Right lobe of liver (tissue), 6 donors: ENCODE data around the gene TMEM106C. TPM values are rescaled to one million over a fixed set of nuclear protein-coding genes. Genes with fewer than 3 reads are reported as not detected.

ENCODE experiments used
- ATAC-seq, 4 donors: fragments of 200-7000 bp; cut with Tn5 transposase; one replicate each; pipeline ENCODE4 v1.9.1; 2020; ENCODE audit warnings: mild to moderate bottlenecking in 4 of 4, moderate library complexity in 4 of 4
- DNase-seq, 3 donors: peaks; one replicate each; pipeline ENCODE4 v3.0.0-alpha.2; 2020
- H3K27ac ChIP-seq, 3 donors: fragments of 200-600 bp; one replicate each; pipeline ENCODE4 v1.8.0; 2022
- H3K27me3 ChIP-seq, 2 donors: fragments of 200-600 bp; one replicate each; pipeline ENCODE4 v1.8.0; 2022
- H3K36me3 ChIP-seq, 4 donors: fragments of 200-600 bp; sonication (generic) in 1 of 4; one replicate each; pipeline versions ENCODE4 v1.5.1 to v1.8.0; 2017 to 2022; ENCODE audit warnings: control low read depth in 1 of 4
- H3K4me1 ChIP-seq, 4 donors: fragments of 200-600 bp; sonication (generic) in 1 of 4; one replicate each; pipeline versions ENCODE4 v1.5.1 to v1.8.0; 2017 to 2022; ENCODE audit warnings: control low read depth in 1 of 4
- H3K4me3 ChIP-seq, 3 donors: fragments of 200-600 bp; one replicate each; pipeline ENCODE4 v1.8.0; 2022
- H3K9me3 ChIP-seq, 4 donors: fragments of 200-600 bp; sonication (generic) in 1 of 4; one replicate each; pipeline versions ENCODE4 v1.5.1 to v1.8.0; 2017 to 2022; ENCODE audit warnings: control low read depth in 1 of 4
- CTCF ChIP-seq, 4 donors: fragments of 200-600 bp in 3 of 4; fragments of 450-650 bp in 1 of 4; IDR thresholded peaks; one replicate each; pipeline versions ENCODE4 v1.5.1 to v1.8.0; 2016 to 2022; ENCODE audit warnings: antibody characterized with exemption in 4 of 4, mild to moderate bottlenecking in 2 of 4
- POLR2A ChIP-seq: fragments of 450-650 bp; IDR thresholded peaks from one replicate; pipeline ENCODE4 v1.6.1; 2017; ENCODE audit warnings: antibody characterized with exemption, mild to moderate bottlenecking
- WGBS: methylation state at CpG from one replicate; pipeline ENCODE4 v1.1.6; 2018; ENCODE audit warnings: low coverage, low lambda C conversion rate; ENCODE audit not compliant: insufficient coverage; ENCODE audit errors: missing lambda C conversion rate; 5-methylcytosine and 5-hydroxymethylcytosine counted together
- intact Hi-C, 2 donors: fragments of 100-400 bp; cut with DNase I; formaldehyde crosslinking; loops; one replicate each; pipeline versions ENCODE4 v1.11.2 to v1.14.1; 2022
- total RNA-seq, 6 experiments: library from RNA; depleted of rRNA in 2 of 6; stranded (reverse); fragments of >200 nt in 2 of 6; fragmentation: NEBNext Ultra II Directional in 3 of 6; extraction: Animal tissue kit (Norgen Biotek cat#: 25700) in 3 of 6; gene quantifications; one replicate each; pipeline versions ENCODE4 v1.1.0 to v1.2.4, GENCODE V29; 2016 to 2023
- donor health status: DM: no; HTN: yes; CAD: no.
- donor health status: DM: no; HTN: no; CAD: no.
- donor health status: DM: no; HTN: no; CAD: no.
- donor health status: DM: no; HTN: yes; CAD: no.
- donor health status: DM: no; HTN: yes; CAD: no.

Gene TMEM106C
- total RNA-seq, 6 experiments from 2014 or later: 13.8 to 55.6 (median 34.7) TPM

- intact Hi-C loops: no loop called here
- Histone ChIP-seq H3K9me3 (no peaks in the 10 kb centered on the region), H3K27ac (no peak overlapping the region), H3K36me3 (no peaks in the 10 kb centered on the region), H3K27me3 (peaks cover 0 to 6% of the 10 kb centered on the region in 2 donors), H3K4me1 (peaks cover 0 to 12% (median 0%) of the 10 kb centered on the region in 4 donors), H3K4me3 (no peak overlapping the region)
- no peak for DNase-seq
- ATAC-seq: no peak
- WGBS: 33% methylated on average over 1 of the region's 1 CpG
- no peak for TF ChIP-seq POLR2A
Measured at GRCh38 chr12:48009471-48009870, 46.1 kb downstream of the TMEM106C start.

- no peaks in the 10 kb centered on the region for H3K27me3 ChIP-seq
- ATAC-seq (peak in 1 of 4 donors; percentile 42), DNase-seq (no peak)
- H3K27ac ChIP-seq: no peak overlapping the region
- WGBS: 50% methylated on average over 3 of the region's 7 CpGs
- intact Hi-C loops: no loop called here
- H3K4me1 ChIP-seq: peaks cover 0 to 8% (median 0%) of the 10 kb centered on the region in 4 donors
- H3K4me3 ChIP-seq: no peak overlapping the region
- TF ChIP-seq POLR2A (no peak), CTCF (IDR thresholded peaks at IDR 0.05) (no peak)
- no peaks in the 10 kb centered on the region for H3K36me3 ChIP-seq
- H3K9me3 ChIP-seq: no peaks in the 10 kb centered on the region
Measured at GRCh38 chr12:48010366-48010970, 47.1 kb downstream of the TMEM106C start.

GRCh38 chr12:48012070-48012469 lies 48.7 kb downstream of the TMEM106C start:
- H3K27ac ChIP-seq: no peak overlapping the region
- no peaks in the 10 kb centered on the region for H3K36me3 ChIP-seq
- no peak overlapping the region for H3K4me3 ChIP-seq
- no peaks in the 10 kb centered on the region for H3K9me3 ChIP-seq
- peaks cover 0 to 5% (median 0%) of the 10 kb centered on the region in 4 donors for H3K4me1 ChIP-seq
- ATAC-seq: no peak
- no peak for DNase-seq
- no peaks in the 10 kb centered on the region for H3K27me3 ChIP-seq
- intact Hi-C loops: no loop called here
- WGBS: 70% methylated on average over 8 of the region's 8 CpGs
- TF ChIP-seq CTCF (IDR thresholded peaks at IDR 0.05): no peak
- no peak for TF ChIP-seq POLR2A

- Histone ChIP-seq H3K27ac (no peak overlapping the region), H3K4me1 (peaks cover 0 to 4% (median 0%) of the 10 kb centered on the region in 4 donors), H3K27me3 (no peaks in the 10 kb centered on the region), H3K36me3 (no peaks in the 10 kb centered on the region), H3K9me3 (no peaks in the 10 kb centered on the region), H3K4me3 (no peak overlapping the region)
- 36% methylated on average over 2 of the region's 2 CpGs for WGBS
- DNase-seq: peak; percentile 50 to 79 (median 78)
- intact Hi-C loops: no loop called here
- peak; percentile 62 to 90 (median 65) for ATAC-seq
- TF ChIP-seq POLR2A (no peak), CTCF (IDR thresholded peaks at IDR 0.05) (no peak)
Measured at GRCh38 chr12:48013287-48013686, 49.9 kb downstream of the TMEM106C start.

- Histone ChIP-seq H3K27me3 (no peaks in the 10 kb centered on the region), H3K9me3 (no peaks in the 10 kb centered on the region), H3K4me3 (no peak overlapping the region), H3K4me1 (peaks cover 0 to 4% (median 0%) of the 10 kb centered on the region in 4 donors), H3K27ac (no peak overlapping the region), H3K36me3 (no peaks in the 10 kb centered on the region)
- WGBS: 50% methylated on average over 1 of the region's 1 CpG
- ATAC-seq (no peak), DNase-seq (no peak)
- TF ChIP-seq POLR2A (no peak), CTCF (IDR thresholded peaks at IDR 0.05) (no peak)
- intact Hi-C loops: no loop called here
Measured at GRCh38 chr12:48015129-48015528, 51.7 kb downstream of the TMEM106C start.
